GM10266 (cell line): ENCODE measurements around the gene SMARCD1.
"Not testable (repeated sequence)": the region's sequence is repeated elsewhere in the genome, so short reads cannot be mapped to it uniquely, and the experiment has no call there.

Experiments used
- DNase-seq: peaks from one replicate; pipeline ENCODE4 v3.0.0; 2012; ENCODE audit errors: extremely low spot score
- CTCF ChIP-seq: IDR thresholded peaks from 2 replicates; pipeline ENCODE4 v1.5.1; 2012; ENCODE audit warnings: mild to moderate bottlenecking, low read depth; ENCODE audit not compliant: control insufficient read depth, insufficient read depth; ENCODE audit errors: missing control alignments

The SMARCD1 gene

GRCh38 chr12:50079771-50080170 lies 5.4 kb upstream of the SMARCD1 start:
- DNase-seq = no peak
- TF ChIP-seq CTCF = no peak

- DNase-seq = no peak
- no peak for TF ChIP-seq CTCF
Measured at GRCh38 chr12:50081096-50081808, 3.9 kb upstream of the SMARCD1 start.

- TF ChIP-seq CTCF = no peak
- no peak for DNase-seq
Measured at GRCh38 chr12:50082644-50083043, 2.5 kb upstream of the SMARCD1 start.

GRCh38 chr12:50083301-50083700 lies 1.8 kb upstream of the SMARCD1 start:
- DNase-seq = no peak
- TF ChIP-seq CTCF = no peak

GRCh38 chr12:50084409-50084774 lies 750 bp upstream of the SMARCD1 start:
- DNase-seq = not testable (repeated sequence)

- DNase-seq = no peak
- TF ChIP-seq CTCF = no peak
Measured at GRCh38 chr12:50085615-50086072, 502 bp downstream of the SMARCD1 start.

GRCh38 chr12:50086148-50086547 lies 1.0 kb downstream of the SMARCD1 start:
- no peak for DNase-seq
- TF ChIP-seq CTCF = no peak

GRCh38 chr12:50087151-50087550 lies 2.0 kb downstream of the SMARCD1 start:
- DNase-seq = no peak
- TF ChIP-seq CTCF = no peak
